GM21423 (cell line): ENCODE measurements around the gene KLHL29.
"Not testable (repeated sequence)": the region's sequence is repeated elsewhere in the genome, so short reads cannot be mapped to it uniquely, and the experiment has no call there.

Experiments
- ATAC-seq: cut with Tn5 transposase; IDR thresholded peaks from one replicate; pipeline ENCODE4 v1.9.1; 2021; ENCODE audit warnings: mild to moderate bottlenecking, moderate library complexity; ENCODE audit not compliant: unreplicated experiment

Gene KLHL29

DNA sequence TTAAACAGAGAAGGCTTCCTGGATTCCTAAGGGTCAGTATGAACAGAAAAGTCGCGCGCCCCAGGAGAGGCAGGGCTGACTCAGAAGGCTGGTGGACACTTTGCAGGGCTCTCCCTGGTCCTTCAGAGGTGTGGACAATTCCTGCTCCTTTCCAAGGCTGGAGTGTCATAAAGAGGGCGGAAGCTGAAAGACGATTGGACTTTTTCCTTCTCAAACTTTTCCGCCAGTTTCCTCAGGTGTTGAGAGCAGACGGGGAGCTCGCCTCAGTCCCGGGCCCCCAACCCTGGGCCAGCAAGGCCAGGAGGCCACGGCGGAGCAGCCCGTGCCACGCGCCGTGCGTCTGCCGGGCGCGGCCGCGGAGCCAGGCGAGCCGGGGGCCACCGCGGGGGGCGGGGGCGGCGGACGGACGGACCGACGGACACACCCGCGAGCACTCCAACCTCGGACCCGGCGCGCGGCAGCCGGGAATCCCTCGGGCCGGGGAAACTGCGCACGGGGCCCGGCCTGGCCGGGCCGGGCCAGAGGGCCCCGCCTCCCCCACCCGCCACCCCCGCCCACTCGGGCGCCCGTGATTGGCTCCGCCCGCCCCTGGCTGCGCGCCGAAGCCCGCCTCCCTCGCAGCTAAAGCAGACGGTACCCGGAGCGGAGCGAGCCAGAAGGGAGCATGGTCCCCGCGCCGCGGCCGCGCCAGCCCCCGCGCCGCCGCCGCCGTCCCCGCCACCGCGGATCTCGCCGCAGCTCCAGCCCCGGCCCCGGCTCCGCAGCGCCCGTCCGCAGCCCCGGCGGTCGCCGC lies at the start of gene KLHL29:
TSS of gene KLHL29 (plus strand) at position 629 of the 793 bp plus-strand sequence. CDS start 177,018 bp downstream, outside the sequence.
- ATAC-seq, result peak; percentile 57

DNA sequence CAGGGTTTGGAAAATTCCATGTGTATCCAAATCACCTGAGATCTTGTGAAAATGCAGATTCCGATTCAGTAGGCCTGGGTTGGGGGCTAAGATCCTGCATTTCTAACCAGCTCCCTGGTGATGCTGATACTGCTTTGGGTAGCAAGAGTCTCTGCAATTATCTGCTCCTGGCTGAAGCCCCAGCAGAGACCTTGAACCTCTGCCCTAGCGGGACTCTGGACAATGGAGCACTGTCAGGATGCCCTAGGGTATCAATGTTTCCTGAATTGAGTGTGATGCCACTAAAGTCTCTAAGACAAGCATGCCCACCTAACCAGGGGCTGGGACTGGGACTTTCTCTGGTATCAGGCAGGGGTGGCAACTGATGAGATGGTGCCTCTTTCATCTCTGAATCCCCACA lies 49.4 kb upstream of the KLHL29 start:
- no peak for ATAC-seq

DNA sequence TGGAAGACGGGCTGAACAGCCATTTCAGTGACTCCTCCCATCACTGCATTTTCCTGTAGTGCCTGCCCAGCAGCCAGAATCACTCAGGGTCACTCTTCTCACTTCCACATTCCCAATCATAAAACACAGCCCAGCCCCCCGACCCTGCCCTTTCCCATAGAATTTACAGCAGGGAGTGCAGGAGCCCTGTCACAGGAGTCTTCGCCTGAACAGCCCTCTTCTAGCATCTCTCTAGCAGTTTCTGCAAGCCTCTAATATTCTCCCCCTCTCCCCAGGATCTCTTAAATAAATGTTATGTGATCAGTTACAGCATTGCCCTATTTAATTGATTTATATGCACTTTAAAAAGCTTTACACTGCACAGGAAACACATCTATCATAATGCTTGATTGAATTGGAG lies 42.9 kb upstream of the KLHL29 start:
- no peak for ATAC-seq

DNA sequence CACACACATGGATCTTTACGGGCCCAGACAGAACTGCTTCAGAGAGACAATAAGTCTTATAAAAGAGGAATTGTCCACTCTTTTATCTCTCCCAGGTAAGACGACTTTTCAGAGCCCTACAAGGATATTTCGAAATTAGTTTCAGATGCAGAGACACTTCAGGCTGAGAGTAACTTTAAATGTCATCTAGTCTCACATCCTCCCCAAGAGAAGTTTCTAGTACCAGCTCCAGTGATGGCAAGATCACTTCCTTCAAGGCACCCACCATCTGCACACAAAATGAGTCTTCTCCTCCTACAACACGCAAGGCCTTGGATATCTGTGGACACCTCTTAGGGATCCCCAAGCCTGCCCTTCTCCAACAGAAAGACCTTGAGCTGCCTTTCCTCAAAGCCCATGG lies 39.0 kb upstream of the KLHL29 start:
- no peak for ATAC-seq

DNA sequence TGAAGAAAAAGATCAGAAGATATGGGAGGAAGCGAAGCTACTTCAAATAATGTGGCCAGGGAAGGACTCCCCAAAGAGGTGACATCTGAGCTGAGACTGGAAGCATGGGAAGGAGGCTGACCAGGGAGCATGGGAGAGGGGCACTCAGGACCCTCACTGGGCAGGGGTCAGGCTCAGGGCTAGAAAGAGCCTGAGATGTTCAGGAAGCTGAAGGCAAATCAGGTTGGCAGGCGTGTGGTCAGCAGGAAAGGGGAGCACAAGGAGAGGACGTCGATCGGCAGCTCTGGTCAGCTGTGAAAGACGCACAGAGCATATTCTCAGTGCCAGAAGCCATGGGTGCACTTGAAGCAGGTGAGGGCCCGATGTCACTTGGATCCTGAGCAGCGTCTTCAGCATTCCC lies 38.2 kb upstream of the KLHL29 start:
- no peak for ATAC-seq

DNA sequence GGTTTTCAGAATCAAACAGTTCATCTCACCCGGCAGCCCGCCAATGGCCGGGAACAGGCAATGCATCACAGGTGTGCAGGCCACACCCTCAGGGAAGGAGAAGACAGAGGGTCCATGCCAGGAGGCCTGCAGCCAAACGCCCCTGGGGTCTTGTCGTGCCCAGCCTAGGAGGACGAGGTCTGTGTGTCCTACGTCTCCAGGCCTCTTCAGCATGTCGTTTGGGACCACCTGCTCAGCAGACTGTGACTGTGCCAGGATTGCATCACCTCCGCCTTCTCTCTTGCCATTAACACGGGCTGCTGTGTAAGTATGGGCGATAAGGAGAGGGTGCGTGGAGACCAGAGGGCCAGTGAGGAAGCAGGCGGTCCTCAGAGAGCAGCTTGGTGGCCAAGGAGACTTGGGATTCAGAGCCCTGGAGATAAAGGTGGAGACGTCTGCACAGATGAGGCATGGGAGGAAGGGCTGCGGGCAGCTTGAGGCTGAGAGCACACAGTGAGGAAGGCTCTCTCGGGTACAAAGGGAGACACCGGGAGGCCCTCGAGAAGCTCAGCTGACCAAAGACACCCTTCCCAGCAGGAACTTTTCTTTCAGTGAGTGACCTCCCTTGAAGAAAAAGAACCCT lies 37.4 kb upstream of the KLHL29 start:
- no peak for ATAC-seq

DNA sequence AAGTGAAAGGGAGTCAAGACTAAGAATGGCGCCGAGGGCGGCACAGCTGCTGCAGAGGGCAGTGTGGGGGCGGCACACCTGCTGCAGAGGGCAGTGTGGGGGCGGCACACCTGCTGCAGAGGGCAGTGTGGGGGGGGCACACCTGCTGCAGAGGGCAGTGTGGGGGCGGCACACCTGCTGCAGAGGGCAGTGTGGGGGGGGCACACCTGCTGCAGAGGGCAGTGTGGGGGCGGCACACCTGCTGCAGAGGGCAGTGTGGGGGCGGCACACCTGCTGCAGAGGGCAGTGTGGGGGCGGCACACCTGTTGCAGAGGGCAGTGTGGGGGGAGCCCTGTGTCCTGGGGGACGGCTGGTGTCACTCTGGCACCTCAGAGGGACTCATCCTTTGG lies 36.9 kb upstream of the KLHL29 start:
- not testable (repeated sequence) for ATAC-seq

DNA sequence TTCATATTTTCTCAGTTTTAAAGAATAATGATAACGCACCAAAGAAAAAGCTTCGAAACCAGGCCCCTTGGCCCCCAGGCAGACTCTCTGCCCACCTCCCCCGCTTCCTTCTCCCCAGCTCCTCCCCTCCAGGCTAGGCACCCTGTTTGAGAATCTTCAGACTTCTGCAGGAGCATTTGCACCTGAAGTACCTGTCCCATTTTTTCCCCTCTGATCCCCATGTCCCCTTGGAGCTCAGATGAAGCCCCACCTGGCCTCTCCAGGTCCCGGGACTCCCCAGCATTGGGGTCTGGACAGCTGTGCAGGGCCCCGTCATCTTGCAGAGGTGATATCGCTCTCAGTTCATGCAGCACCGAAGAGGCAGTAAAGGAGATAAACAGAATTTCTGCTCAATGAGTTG lies 35.5 kb upstream of the KLHL29 start:
- ATAC-seq, result no peak

DNA sequence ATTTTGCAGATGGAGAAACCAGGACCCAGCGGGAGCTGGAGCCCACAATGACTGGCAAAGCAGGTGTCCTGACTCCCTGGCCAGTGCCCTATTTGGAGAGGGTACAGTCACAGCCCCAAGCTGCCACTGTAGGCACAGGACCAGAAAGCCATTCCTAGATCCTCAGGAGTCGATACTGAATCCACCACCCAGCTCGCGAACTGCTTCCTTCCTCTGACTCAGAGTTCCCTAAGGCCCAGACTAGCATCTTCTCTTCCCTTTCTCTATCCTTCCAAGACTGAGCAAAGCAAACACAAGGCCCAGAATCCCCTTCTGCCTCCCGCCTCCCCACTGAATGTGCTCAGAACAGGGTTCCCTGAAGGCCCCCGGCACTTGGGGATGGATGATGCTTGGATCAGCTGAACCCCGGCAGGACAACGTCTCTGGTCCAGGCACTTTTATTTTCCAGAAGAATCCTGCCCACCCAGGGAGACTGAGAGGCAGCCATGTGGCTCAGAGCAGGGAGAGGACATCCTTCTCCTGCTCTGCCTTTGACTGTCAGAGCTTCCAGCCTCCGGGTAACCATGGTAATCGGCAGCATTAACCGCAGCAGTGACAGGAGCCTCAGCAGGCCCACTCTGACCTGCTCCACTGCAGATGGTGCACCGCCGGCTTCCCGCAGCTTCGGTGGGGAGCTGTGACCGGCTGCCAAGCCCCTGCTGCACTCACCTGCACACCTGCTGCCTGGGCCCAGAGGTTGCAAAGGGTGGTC lies 34.8 kb upstream of the KLHL29 start:
- ATAC-seq, result no peak

DNA sequence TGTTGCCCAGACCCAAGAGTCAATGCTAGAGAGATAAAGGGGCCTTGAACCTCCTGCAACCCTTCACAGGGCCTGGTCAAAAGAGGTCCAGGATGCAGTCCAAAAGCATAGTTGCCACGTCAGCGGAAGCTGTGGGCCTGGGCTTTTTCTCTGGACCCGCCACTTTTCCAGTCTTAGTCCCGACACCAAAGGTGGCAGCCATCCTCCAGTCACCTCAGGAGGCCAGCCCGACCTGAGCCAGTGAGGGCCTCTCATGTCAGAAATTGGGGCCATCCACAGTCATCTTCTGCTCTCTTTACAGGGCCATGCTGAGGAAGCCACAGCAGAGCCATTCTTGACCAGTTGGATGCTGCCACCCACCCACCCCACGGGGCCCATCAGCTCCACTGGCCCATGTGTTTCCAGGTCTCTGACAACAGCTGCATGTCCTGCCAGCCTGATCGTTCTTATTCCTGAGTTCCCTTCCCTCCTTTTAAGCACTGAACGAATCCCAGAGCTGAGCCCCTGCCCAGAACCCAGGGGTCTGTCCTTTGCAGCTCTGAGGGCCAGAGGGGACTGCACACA lies 34.1 kb upstream of the KLHL29 start:
- ATAC-seq, result no peak

DNA sequence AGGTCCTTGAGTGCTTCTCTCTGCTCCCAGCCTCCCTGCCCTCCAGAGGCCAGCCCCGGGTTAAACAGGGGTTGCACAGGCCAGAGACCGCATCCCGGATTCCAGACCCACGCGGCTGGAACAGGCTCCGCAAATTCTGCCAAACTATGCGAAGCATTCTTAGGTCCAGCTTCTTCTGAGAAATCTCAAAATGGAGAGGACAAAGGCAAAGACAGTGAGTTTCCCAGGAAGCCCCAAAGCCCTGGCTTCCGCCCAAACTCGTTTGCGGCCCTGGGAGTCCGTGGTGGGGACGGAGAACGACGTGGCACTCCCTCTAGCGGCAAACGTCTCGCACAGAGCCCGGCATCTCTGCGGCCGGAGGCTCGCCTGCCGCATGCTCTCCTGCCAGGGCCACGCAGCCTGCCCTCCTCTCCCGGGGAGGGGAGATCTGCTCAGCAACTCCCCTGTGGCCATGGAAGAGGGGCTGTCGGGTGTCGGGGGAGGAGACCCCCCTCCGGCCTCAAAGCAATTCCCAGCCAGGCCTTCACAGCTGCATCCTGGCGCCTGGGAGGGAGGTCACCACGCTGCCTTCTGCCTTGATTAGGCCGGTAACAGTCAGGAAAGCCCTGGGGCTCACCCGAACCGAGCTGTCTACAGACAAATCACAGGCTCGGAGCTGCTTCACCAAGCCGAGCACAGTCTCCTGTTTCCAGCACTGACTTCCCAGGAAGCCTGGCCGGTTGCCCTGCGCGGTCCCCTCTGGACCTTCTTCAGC lies 33.4 kb upstream of the KLHL29 start:
- ATAC-seq, result peak; percentile 94

DNA sequence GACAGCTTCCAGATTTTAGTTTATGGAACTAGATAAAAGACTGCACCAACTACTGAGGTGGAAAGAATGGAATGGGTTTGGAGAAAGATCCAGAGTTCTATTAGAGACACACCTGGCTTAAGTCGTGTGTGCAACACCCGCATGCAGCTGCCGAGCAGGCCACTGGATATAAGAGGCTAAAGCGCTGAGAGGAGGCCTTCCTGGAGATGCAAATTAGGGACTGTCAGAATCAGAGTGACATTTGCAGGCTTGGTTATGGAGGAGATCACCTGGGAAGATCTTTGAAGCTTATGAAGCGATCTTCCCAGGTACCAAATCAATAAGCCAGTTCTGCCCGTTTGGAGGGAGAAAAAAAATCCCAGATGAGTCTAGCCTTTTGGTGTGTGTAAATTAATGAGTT lies 30.4 kb upstream of the KLHL29 start:
- ATAC-seq, result peak; percentile 42

DNA sequence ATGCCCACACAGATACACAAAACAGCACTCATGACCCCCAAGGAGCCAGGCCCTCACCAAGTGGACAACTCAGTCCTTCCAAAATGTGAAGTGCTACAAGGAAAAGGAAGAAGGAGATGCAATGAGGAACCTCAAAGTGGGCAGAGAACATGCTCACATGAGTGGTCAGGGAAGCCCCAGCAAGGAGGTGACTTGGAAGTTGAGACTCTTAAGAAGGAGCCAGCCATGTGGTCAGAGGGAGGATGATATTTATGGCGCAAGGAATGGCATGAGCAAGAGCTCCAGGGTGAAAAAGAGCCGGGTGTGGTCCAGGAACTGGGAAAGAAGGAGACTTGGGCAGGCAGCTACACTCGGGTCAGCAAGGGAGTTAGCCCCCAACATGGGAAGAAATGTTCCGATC lies 30.0 kb upstream of the KLHL29 start:
- ATAC-seq, result no peak

DNA sequence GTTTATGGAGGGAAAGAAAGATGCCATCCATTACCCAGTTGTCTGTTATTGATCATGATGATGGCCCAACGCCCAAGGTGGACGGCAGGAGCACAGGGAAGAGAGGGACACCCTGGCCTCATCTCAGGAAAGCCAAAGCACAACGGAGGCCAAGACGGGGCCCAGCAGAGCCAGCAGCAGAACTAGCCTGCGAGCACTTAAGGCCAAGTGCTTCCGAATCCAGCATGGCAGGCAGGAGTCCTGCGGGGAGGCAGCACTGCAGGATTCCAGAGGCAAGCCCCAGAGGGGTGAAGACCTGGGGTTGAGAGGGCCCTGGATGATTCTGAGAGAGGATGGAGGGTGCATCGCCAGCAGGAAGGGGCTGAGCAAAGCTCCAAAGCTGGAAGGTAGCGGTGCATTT lies 28.3 kb upstream of the KLHL29 start:
- ATAC-seq, result no peak

DNA sequence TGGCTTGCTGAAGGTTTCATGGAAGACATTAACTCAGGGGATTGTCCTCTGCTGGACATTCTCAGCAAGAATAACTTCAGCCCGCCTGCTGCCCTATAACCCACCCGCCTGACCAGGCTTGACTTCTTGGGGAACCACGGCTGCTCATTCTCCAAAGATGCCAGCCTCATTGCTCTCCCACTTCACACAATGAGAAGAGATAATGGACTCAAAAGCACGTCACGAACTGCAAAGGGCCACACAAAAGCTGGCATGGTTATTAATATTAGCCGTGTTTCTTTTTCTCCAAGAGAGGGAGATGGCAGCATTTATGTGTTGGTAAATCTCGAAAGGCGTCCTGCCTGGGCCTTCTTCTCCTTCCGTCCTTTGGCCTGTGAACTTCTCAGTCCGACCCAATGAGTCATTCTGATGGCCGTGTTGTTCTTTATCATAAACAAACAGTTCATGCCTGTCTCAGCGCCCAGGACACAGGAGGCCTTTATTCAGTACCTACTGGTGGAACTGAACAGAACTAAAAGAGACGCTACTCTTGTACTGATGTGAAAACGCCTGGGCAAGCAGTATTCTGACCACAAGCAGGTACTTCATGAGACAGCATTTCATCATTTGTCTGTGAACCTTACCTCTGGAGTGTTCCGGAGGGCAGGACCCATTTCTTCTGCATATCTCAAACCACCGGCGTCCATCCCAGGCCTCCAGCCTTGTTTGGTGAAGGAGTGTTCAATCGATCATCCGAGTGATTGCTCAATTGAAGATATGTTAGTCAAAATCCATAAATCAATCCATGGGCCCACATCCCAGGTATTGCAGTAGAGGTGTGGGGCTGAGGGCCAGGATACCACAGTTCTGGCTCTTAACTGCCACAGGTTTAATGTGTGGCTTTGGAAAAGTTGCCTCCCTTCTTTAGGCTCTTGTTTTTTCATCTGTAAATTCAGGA lies 25.1 kb upstream of the KLHL29 start:
- ATAC-seq, result no peak

DNA sequence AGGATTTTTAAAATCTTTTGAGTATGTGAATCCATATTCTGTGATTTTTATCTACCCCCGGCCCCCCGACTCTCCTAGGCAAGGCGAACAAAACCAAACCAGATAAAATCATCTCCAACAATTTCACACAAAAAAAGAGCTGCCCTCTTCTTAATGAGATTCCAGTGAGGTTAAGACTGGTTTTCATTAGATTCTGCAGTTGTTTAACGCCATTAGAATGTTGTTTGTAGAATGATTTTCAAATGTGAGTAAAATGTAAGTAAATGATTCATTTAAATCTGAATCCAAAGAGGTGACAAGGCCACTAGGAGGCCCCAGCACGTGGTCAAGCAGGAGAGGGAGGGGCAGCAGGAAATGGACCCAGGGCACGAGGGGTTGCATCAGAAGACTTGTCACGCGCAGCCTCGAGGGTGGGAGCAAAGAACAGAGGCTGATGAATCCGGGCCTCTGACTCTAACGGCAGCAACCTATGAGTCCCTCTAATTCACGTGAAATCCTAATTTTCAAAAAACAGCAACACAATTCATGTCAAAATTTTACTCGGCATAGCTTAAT lies 24.3 kb upstream of the KLHL29 start:
- no peak for ATAC-seq

DNA sequence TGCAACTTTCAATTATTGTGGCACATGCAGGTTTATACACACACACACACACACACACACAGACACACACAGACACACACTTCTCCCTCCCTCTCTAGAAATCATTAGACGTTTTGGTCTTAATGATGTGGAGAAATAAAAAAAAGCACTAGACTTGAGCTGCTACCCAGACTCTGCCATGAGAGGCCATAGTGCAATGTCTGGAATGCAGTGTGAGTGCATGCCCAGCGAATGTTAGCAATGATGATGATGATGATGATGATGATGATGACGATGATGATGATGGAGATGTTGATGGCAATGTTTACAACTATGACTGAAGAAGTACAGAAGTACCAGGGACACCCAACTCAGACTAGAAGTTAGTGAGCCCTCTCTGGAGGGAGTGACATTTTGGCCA lies 23.8 kb upstream of the KLHL29 start:
- ATAC-seq, result no peak

DNA sequence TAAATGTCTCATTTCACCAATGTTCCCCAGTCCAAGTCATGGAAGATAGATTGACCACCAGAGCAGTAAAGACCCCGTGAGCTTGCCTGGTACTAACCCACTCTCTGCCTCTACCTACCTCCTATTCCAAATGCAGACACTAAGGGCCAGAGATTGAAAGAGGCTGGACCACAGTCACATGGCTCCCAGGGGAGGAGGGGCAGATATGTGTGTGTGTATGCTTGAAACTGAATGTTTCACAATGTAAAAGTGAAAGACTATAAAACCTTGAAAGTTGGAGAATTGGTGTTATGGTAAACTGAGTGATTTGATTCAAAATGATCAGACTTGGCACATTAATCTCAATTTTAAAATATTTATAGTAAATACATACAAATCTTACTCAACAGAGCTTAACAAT lies 21.7 kb upstream of the KLHL29 start:
- ATAC-seq, result no peak

DNA sequence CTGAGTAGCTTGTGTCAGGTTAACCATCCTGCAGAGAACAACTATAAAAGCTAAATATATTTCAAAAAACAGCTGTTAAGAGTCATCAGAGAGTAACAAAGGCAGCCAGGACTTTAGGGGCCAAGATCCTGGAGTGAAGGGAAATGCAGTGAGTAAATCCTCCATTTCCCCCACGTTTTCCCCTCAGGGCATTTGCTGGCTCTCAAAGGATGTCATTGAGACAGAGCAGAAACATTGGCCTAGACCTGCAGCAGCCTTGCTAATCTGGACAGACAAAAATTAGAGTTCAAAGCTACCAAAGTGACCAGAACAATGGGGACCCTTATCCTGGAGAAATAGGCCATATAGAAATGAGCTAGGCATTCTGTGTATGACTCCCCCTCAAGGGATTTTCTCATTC lies 21.1 kb upstream of the KLHL29 start:
- ATAC-seq, result no peak

DNA sequence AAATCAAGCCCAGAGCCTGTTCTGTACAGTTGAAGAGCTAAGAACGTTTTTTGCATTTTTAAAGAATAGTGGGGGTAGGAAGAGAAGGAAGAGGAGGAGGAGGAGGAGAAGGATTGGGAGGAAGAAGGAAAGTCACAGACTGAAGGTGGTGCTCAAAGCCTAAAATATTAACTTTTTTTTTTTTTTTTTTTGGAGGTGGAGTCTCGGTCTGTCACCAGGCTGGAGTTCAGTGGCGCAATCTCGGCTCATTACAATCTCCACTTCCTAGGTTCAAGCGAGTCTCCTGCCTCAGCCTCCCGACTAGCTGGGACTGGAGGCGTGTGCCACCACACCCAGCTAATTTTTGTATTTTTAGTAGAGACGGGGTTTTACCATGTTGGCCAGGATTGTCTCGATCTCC lies 18.3 kb upstream of the KLHL29 start:
- no peak for ATAC-seq
